Fibroblast of lung (primary cell): ENCODE data around the gene DUSP7. TPM values are rescaled to one million over a fixed set of nuclear protein-coding genes. Genes with fewer than 3 reads are reported as not detected.

ENCODE experiments used
- DNase-seq, 2 donors: peaks; one replicate each; pipeline versions ENCODE4 v3.0.0 to v3.0.0-alpha.2; 2010; ENCODE audit warnings: low read depth in 2 of 2
- H2AFZ ChIP-seq: 2 replicates; pipeline ENCODE4 v1.5.1; 2012; ENCODE audit warnings: low read length, control low read depth, inconsistent platforms
- H3K27ac ChIP-seq: 2 replicates; pipeline ENCODE4 v1.5.1; 2011; ENCODE audit warnings: low read length, control low read depth; ENCODE audit not compliant: insufficient read depth
- H3K27me3 ChIP-seq: 2 replicates; pipeline ENCODE4 v1.5.1; 2011; ENCODE audit warnings: mild to moderate bottlenecking, low read length; ENCODE audit not compliant: control insufficient read depth, insufficient read depth
- H3K36me3 ChIP-seq: 2 replicates; pipeline ENCODE4 v1.5.1; 2011; ENCODE audit warnings: low read length; ENCODE audit not compliant: control insufficient read depth, insufficient read depth
- H3K4me1 ChIP-seq: 2 replicates; pipeline ENCODE4 v1.5.1; 2011; ENCODE audit warnings: low read length; ENCODE audit not compliant: control insufficient read depth, insufficient read depth; ENCODE audit errors: extremely low read depth
- H3K4me2 ChIP-seq: 2 replicates; pipeline ENCODE4 v1.5.1; 2011; ENCODE audit warnings: low read length, control low read depth; ENCODE audit not compliant: insufficient read depth; ENCODE audit errors: extremely low read depth
- H3K4me3 ChIP-seq, 4 experiments: fragments of 200-600 bp in 1 of 4; sonication (generic) in 1 of 4; replicated peaks in 1 of 4; 2 replicates each; pipeline ENCODE4 v1.5.1; 2011 to 2016; ENCODE audit warnings: low read length in 4 of 4, low read depth in 3 of 4, mild to moderate bottlenecking in 3 of 4, control low read depth in 2 of 4, inconsistent platforms in 1 of 4, mixed read lengths in 1 of 4; ENCODE audit not compliant: insufficient read depth in 1 of 4; ENCODE audit errors: control extremely low read depth in 1 of 4
- H3K79me2 ChIP-seq: 2 replicates; pipeline ENCODE4 v1.5.1; 2012; ENCODE audit warnings: mild to moderate bottlenecking, low read length, inconsistent platforms; ENCODE audit not compliant: control insufficient read depth, insufficient read depth
- H3K9ac ChIP-seq: 2 replicates; pipeline ENCODE4 v1.5.1; 2011; ENCODE audit warnings: mild to moderate bottlenecking, low read length, control low read depth; ENCODE audit not compliant: insufficient read depth
- H3K9me3 ChIP-seq: 2 replicates; pipeline ENCODE4 v1.5.1; 2012; ENCODE audit warnings: low read depth, low read length; ENCODE audit not compliant: control insufficient read depth, insufficient read depth
- H4K20me1 ChIP-seq: 2 replicates; pipeline ENCODE4 v1.5.1; 2011; ENCODE audit warnings: low read length; ENCODE audit not compliant: control insufficient read depth, insufficient read depth; ENCODE audit errors: extremely low read depth
- EZH2 ChIP-seq: IDR thresholded peaks from 2 replicates; pipeline ENCODE4 v1.5.1; 2012; ENCODE audit warnings: low read length, control low read depth, mild to moderate bottlenecking; ENCODE audit errors: missing control alignments
- polyA plus RNA-seq, 2 donors: library from polyadenylated mRNA; depleted of rRNA in 1 of 2; stranded (reverse) in 1 of 2; unstranded in 1 of 2; fragments of >200 nt; gene quantifications; 2 replicates each; pipeline ENCODE4 v1.2.1, GENCODE V29; 2011 to 2012; ENCODE audit warnings: missing spikeins in 1 of 2
- total RNA-seq: library from RNA; depleted of rRNA; stranded (reverse); fragments of >200 nt; gene quantifications from 2 replicates; pipeline ENCODE4 v1.2.1, GENCODE V29; 2014
- TF ChIP-seq, protein P1 (sequence below), 2 donors: IDR thresholded peaks in 1 of 2; conservative IDR thresholded peaks in 1 of 2; 1 replicate in 1 of 2; 2 replicates in 1 of 2; pipeline ENCODE4 v1.5.1; 2011 to 2012; ENCODE audit warnings: low read length in 2 of 2, control low read depth in 1 of 2, inconsistent platforms in 1 of 2, low read depth in 1 of 2, mild to moderate bottlenecking in 1 of 2

DUSP7 gene
- total and polyA plus RNA-seq, 2 donors (not counting 1 experiment from before 2014, with no cell fraction given), result 5.6 to 26.5 TPM

DNA sequence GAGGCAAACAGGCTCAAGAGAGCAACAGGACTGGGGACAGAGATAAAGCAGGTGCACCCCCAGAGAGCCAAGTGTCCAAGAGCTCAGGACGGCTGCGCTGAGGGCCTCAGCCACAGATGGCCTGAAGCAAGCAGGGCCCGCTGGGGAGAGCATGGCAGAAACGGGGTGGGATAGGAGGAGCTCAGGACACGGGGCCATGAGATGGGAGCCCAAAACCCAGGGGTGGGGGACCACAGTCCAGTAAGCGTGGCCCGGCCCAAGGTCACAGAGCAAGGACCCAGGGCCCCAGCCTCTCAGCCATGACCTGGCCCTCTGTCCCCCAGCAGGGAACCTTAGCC lies 9.5 kb downstream of the DUSP7 start:
- Histone ChIP-seq H3K4me3 (no peak overlapping the region), H3K27ac (peak overlapping the region; percentile 98), H3K79me2 (peaks cover 16% of the 10 kb centered on the region), H3K9ac (peak overlapping the region; percentile 59), H2AFZ (peak overlapping the region; percentile 38), H3K4me1 (peaks cover 31% of the 10 kb centered on the region), H3K4me2 (peak overlapping the region; percentile 62), H4K20me1 (no peaks in the 10 kb centered on the region), H3K27me3 (no peaks in the 10 kb centered on the region), H3K36me3 (peaks cover 25% of the 10 kb centered on the region), H3K9me3 (no peaks in the 10 kb centered on the region)
- TF ChIP-seq, protein P1, sequence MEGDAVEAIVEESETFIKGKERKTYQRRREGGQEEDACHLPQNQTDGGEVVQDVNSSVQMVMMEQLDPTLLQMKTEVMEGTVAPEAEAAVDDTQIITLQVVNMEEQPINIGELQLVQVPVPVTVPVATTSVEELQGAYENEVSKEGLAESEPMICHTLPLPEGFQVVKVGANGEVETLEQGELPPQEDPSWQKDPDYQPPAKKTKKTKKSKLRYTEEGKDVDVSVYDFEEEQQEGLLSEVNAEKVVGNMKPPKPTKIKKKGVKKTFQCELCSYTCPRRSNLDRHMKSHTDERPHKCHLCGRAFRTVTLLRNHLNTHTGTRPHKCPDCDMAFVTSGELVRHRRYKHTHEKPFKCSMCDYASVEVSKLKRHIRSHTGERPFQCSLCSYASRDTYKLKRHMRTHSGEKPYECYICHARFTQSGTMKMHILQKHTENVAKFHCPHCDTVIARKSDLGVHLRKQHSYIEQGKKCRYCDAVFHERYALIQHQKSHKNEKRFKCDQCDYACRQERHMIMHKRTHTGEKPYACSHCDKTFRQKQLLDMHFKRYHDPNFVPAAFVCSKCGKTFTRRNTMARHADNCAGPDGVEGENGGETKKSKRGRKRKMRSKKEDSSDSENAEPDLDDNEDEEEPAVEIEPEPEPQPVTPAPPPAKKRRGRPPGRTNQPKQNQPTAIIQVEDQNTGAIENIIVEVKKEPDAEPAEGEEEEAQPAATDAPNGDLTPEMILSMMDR (conservative IDR thresholded peaks at IDR 0.05 in 1 of 2, IDR thresholded peaks at IDR 0.05 in 1 of 2; ENCODE audit: low read depth in 1 of 2, low read length in 2 of 2), result no peak
- TF ChIP-seq EZH2, result no peak
- no peak for DNase-seq

DNA sequence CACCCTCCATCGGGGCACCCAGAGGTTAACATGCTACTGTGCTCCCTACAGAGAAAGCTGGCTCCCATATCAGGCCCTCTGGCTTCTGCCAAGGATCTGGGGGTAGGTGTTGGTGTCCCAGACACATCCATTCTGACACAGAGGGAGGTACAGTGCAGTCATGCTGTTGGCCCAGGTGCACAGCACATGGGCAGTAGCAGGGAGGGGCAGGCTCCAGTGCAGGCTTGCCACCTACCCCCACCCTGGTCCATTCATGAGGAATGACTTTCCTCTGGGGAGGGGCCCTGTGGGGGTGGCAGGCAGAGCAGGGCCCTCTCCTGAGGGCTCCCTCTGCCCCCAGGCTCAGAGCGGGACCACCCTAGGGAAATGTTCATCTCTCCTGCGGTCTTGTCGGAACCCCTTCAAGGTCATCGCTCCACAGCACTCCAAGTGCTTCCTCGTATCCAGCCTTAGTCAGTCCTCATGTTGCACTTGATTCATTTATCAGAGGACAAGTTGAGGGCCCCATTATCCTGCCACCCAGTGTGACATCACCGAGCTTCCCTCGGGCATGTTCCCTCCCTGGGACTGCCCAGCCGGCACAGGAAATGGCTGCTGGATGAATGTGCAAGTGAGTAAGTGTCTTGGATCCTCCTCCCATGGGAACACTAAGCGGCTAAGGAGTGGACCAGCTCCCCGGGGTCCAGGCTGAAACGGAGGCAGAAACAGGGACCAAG lies 10.0 kb downstream of the DUSP7 start:
- H3K27ac ChIP-seq, result peak overlapping the region; percentile 98
- TF ChIP-seq EZH2, result no peak
- TF ChIP-seq, protein P1 (conservative IDR thresholded peaks at IDR 0.05 in 1 of 2, IDR thresholded peaks at IDR 0.05 in 1 of 2; ENCODE audit: low read depth in 1 of 2, low read length in 2 of 2), result no peak
- H3K79me2 ChIP-seq, result peaks cover 11% of the 10 kb centered on the region
- H4K20me1 ChIP-seq, result no peaks in the 10 kb centered on the region
- peaks cover 22% of the 10 kb centered on the region for H3K36me3 ChIP-seq
- no peak overlapping the region for H3K4me3 ChIP-seq
- H3K9me3 ChIP-seq, result no peaks in the 10 kb centered on the region
- H3K9ac ChIP-seq, result peak overlapping the region; percentile 59
- peaks cover 30% of the 10 kb centered on the region for H3K4me1 ChIP-seq
- DNase-seq, result peak; percentile 91 to 99
- H2AFZ ChIP-seq, result peak overlapping the region; percentile 38
- peak overlapping the region; percentile 62 for H3K4me2 ChIP-seq
- no peaks in the 10 kb centered on the region for H3K27me3 ChIP-seq

DNA sequence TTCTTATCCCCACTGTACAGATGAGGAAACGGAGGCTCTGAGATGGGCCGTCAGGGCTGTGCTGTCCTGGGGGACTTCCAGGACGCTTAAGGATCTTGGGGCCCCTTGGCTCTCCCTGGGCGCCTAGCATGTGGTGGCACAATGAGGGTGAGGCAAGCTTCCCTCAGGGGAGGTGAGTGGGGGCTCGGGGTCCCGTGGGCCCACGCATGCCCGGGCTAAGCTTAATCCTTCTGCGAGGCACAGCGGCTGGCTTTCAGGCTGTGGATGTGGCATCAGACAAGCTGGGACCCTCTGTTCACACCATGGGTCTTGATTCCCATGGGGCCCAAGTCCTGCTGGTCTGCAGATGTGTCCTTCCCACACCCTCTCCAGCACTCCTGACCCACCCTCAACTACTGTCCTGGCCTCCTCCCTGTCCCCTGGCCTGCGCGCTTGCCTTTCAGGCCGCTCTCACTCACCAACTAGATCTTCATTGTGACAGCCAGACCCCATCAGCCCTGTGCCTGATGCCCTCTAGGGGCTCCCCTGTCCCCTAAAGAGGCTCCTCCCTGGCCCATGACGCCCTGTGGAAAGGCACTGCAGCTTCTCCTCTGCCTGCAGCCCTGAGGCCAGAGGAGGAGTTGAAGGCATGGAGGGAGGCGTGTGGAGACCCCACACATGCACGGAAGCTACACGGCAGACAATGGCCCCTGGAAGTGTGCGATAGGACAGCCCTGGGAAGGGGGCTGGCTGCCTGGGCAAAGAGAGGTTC lies 11.3 kb downstream of the DUSP7 start:
- no peak for DNase-seq
- Histone ChIP-seq H3K79me2 (peaks cover 3% of the 10 kb centered on the region), H4K20me1 (no peaks in the 10 kb centered on the region), H2AFZ (no peak overlapping the region), H3K4me2 (no peak overlapping the region), H3K9ac (no peak overlapping the region), H3K27me3 (no peaks in the 10 kb centered on the region), H3K4me1 (peaks cover 30% of the 10 kb centered on the region), H3K9me3 (no peaks in the 10 kb centered on the region), H3K36me3 (peaks cover 10% of the 10 kb centered on the region), H3K27ac (peak overlapping the region; percentile 98), H3K4me3 (no peak overlapping the region)
- no peak for TF ChIP-seq EZH2
- TF ChIP-seq, protein P1 (conservative IDR thresholded peaks at IDR 0.05 in 1 of 2, IDR thresholded peaks at IDR 0.05 in 1 of 2; ENCODE audit: low read depth in 1 of 2, low read length in 2 of 2), result no peak
